SK-N-SH treated with all-trans-retinoic acid at 6 μM for 48 hours (cell line): ENCODE data around the gene OR6P1.

Experiments
- ATAC-seq: fragments of 200-7000 bp; cut with Tn5 transposase; 3 replicates; pipeline ENCODE4 v1.9.1; 2020; ENCODE audit warnings: mild to moderate bottlenecking, moderate library complexity
- ARNTL ChIP-seq: fragments of 450-650 bp; formaldehyde crosslinking; IDR thresholded peaks from 2 replicates; pipeline ENCODE4 v1.5.0; 2020; ENCODE audit warnings: low read depth, mild to moderate bottlenecking, moderate library complexity, borderline replicate concordance
- BACH2 ChIP-seq: fragments of 250-450 bp; sonication (Bioruptor Pico); IDR thresholded peaks from 2 replicates; pipeline ENCODE4 v1.9.0; 2021; ENCODE audit warnings: mild to moderate bottlenecking, borderline replicate concordance
- CSDC2 ChIP-seq: fragments of 250-450 bp; sonication (Bioruptor Pico); IDR thresholded peaks from 2 replicates; pipeline ENCODE4 v1.5.0; 2020; ENCODE audit warnings: mild to moderate bottlenecking, moderate library complexity
- GLIS3 ChIP-seq: fragments of 250-450 bp; sonication (Bioruptor Pico); IDR thresholded peaks from 2 replicates; pipeline ENCODE4 v1.5.0; 2020; ENCODE audit warnings: mild to moderate bottlenecking, moderate library complexity
- ISL1 ChIP-seq: fragments of 250-450 bp; sonication (Bioruptor Pico); IDR thresholded peaks from 2 replicates; pipeline ENCODE4 v2.1.2; 2022; ENCODE audit warnings: mild to moderate bottlenecking, moderate library complexity
- OSR1 ChIP-seq: fragments of 250-450 bp; sonication (Bioruptor Pico); IDR thresholded peaks from 2 replicates; pipeline ENCODE4 v1.8.0; 2022; ENCODE audit warnings: moderate library complexity, mild to moderate bottlenecking, inconsistent platforms
- PPARA ChIP-seq: fragments of 250-450 bp; sonication (Bioruptor Pico); IDR thresholded peaks from 2 replicates; pipeline ENCODE4 v1.5.0; 2020; ENCODE audit warnings: mild to moderate bottlenecking, borderline replicate concordance
- RARB ChIP-seq: fragments of 250-450 bp; sonication (Bioruptor Pico); IDR thresholded peaks from 2 replicates; pipeline ENCODE4 v1.8.0; 2021; ENCODE audit warnings: mild to moderate bottlenecking, moderate library complexity
- SNAI2 ChIP-seq: fragments of 250-450 bp; sonication (Bioruptor Pico); IDR thresholded peaks from 2 replicates; pipeline ENCODE4 v1.5.0; 2020; ENCODE audit warnings: mild to moderate bottlenecking, moderate library complexity
- TCF4 ChIP-seq: fragments of 250-450 bp; sonication (Bioruptor Pico); IDR thresholded peaks from 2 replicates; pipeline ENCODE4 v1.8.0; 2021; ENCODE audit warnings: mild to moderate bottlenecking, moderate library complexity, borderline replicate concordance
- ZC3H10 ChIP-seq: fragments of 250-450 bp; sonication (Bioruptor Pico); IDR thresholded peaks from 2 replicates; pipeline ENCODE4 v1.5.1; 2021; ENCODE audit warnings: mild to moderate bottlenecking, moderate library complexity
- ZFP3 ChIP-seq: fragments of 250-450 bp; sonication (Bioruptor Pico); IDR thresholded peaks from 2 replicates; pipeline ENCODE4 v1.5.0; 2020; ENCODE audit warnings: mild to moderate bottlenecking, moderate library complexity
- ZFP30 ChIP-seq: fragments of 450-650 bp; formaldehyde crosslinking; IDR thresholded peaks from 2 replicates; pipeline ENCODE4 v1.5.0; 2022; ENCODE audit warnings: mild to moderate bottlenecking, moderate library complexity
- ZNF565 ChIP-seq: fragments of 450-650 bp; formaldehyde crosslinking; conservative IDR thresholded peaks from 2 replicates; pipeline ENCODE4 v1.5.0; 2020; ENCODE audit warnings: low read depth, mild to moderate bottlenecking, moderate library complexity
- TF ChIP-seq, protein P1 (sequence below): fragments of 250-450 bp; sonication (Bioruptor Pico); IDR thresholded peaks from 2 replicates; pipeline ENCODE4 v1.8.0; 2021; ENCODE audit warnings: low read depth, mild to moderate bottlenecking, moderate library complexity, borderline replicate concordance
- TF ChIP-seq, protein P2 (sequence below): fragments of 250-450 bp; sonication (Bioruptor Pico); IDR thresholded peaks from 2 replicates; pipeline ENCODE4 v1.5.1; 2021; ENCODE audit warnings: mild to moderate bottlenecking, moderate library complexity
- TF ChIP-seq, protein P3 (sequence below): fragments of 250-450 bp; sonication (Bioruptor Pico); IDR thresholded peaks from 2 replicates; pipeline ENCODE4 v1.5.1; 2020; ENCODE audit warnings: low read depth, mild to moderate bottlenecking, moderate library complexity
- TF ChIP-seq, protein P4 (sequence below): fragments of 250-450 bp; sonication (Bioruptor Pico); IDR thresholded peaks from 2 replicates; pipeline ENCODE4 v1.5.0; 2020; ENCODE audit warnings: mild to moderate bottlenecking, moderate library complexity
- TF ChIP-seq, protein P5 (sequence below): fragments of 250-450 bp; sonication (Bioruptor Pico); IDR thresholded peaks from 2 replicates; pipeline ENCODE4 v1.8.0; 2020; ENCODE audit warnings: mild to moderate bottlenecking, moderate library complexity, borderline replicate concordance

Gene OR6P1

DNA sequence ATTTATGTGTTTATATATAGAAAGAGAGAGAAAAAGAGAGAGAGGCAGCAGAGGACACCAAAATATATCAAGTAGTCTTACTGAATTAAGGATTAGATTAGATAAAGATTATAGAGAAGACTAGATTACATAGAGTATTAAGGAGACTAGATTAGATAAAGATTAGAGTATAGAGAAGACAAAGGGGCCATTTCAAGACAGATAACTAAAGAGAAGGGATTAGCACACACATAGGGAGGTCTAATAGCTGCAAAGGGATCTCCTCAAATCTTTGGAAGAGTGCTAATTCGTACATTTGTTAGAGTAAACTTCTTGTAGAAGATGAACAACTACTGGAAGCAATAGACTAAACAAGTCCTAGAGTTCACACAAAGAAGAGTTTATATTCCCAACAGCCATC lies 50.4 kb downstream of the OR6P1 start:
- ATAC-seq = no peak
- TF ChIP-seq PPARA (no peak), ZC3H10 (CRISPR knock-in tag) (no peak), ZFP3 (no peak), OSR1 (CRISPR knock-in tag) (no peak), GLIS3 (CRISPR knock-in tag) (no peak), ZFP30 (no peak), BACH2 (CRISPR knock-in tag) (no peak), ARNTL (CRISPR knock-in tag) (no peak), CSDC2 (CRISPR knock-in tag) (no peak), RARB (CRISPR knock-in tag) (no peak), SNAI2 (CRISPR knock-in tag) (no peak), TCF4 (CRISPR knock-in tag) (no peak), ISL1 (CRISPR knock-in tag) (no peak), ZNF565 (no peak)
- TF ChIP-seq, protein P1, sequence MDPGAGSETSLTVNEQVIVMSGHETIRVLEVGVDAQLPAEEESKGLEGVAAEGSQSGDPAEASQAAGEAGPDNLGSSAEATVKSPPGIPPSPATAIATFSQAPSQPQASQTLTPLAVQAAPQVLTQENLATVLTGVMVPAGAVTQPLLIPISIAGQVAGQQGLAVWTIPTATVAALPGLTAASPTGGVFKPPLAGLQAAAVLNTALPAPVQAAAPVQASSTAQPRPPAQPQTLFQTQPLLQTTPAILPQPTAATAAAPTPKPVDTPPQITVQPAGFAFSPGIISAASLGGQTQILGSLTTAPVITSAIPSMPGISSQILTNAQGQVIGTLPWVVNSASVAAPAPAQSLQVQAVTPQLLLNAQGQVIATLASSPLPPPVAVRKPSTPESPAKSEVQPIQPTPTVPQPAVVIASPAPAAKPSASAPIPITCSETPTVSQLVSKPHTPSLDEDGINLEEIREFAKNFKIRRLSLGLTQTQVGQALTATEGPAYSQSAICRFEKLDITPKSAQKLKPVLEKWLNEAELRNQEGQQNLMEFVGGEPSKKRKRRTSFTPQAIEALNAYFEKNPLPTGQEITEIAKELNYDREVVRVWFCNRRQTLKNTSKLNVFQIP (CRISPR knock-in tag) = no peak
- TF ChIP-seq, protein P2, sequence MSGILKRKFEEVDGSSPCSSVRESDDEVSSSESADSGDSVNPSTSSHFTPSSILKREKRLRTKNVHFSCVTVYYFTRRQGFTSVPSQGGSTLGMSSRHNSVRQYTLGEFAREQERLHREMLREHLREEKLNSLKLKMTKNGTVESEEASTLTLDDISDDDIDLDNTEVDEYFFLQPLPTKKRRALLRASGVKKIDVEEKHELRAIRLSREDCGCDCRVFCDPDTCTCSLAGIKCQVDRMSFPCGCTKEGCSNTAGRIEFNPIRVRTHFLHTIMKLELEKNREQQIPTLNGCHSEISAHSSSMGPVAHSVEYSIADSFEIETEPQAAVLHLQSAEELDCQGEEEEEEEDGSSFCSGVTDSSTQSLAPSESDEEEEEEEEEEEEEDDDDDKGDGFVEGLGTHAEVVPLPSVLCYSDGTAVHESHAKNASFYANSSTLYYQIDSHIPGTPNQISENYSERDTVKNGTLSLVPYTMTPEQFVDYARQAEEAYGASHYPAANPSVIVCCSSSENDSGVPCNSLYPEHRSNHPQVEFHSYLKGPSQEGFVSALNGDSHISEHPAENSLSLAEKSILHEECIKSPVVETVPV (CRISPR knock-in tag) = no peak
- TF ChIP-seq, protein P3, sequence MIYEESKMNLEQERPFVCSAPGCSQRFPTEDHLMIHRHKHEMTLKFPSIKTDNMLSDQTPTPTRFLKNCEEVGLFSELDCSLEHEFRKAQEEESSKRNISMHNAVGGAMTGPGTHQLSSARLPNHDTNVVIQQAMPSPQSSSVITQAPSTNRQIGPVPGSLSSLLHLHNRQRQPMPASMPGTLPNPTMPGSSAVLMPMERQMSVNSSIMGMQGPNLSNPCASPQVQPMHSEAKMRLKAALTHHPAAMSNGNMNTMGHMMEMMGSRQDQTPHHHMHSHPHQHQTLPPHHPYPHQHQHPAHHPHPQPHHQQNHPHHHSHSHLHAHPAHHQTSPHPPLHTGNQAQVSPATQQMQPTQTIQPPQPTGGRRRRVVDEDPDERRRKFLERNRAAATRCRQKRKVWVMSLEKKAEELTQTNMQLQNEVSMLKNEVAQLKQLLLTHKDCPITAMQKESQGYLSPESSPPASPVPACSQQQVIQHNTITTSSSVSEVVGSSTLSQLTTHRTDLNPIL (CRISPR knock-in tag) = no peak
- TF ChIP-seq, protein P4, sequence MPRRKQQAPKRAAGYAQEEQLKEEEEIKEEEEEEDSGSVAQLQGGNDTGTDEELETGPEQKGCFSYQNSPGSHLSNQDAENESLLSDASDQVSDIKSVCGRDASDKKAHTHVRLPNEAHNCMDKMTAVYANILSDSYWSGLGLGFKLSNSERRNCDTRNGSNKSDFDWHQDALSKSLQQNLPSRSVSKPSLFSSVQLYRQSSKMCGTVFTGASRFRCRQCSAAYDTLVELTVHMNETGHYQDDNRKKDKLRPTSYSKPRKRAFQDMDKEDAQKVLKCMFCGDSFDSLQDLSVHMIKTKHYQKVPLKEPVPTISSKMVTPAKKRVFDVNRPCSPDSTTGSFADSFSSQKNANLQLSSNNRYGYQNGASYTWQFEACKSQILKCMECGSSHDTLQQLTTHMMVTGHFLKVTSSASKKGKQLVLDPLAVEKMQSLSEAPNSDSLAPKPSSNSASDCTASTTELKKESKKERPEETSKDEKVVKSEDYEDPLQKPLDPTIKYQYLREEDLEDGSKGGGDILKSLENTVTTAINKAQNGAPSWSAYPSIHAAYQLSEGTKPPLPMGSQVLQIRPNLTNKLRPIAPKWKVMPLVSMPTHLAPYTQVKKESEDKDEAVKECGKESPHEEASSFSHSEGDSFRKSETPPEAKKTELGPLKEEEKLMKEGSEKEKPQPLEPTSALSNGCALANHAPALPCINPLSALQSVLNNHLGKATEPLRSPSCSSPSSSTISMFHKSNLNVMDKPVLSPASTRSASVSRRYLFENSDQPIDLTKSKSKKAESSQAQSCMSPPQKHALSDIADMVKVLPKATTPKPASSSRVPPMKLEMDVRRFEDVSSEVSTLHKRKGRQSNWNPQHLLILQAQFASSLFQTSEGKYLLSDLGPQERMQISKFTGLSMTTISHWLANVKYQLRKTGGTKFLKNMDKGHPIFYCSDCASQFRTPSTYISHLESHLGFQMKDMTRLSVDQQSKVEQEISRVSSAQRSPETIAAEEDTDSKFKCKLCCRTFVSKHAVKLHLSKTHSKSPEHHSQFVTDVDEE (CRISPR knock-in tag) = no peak
- TF ChIP-seq, protein P5, sequence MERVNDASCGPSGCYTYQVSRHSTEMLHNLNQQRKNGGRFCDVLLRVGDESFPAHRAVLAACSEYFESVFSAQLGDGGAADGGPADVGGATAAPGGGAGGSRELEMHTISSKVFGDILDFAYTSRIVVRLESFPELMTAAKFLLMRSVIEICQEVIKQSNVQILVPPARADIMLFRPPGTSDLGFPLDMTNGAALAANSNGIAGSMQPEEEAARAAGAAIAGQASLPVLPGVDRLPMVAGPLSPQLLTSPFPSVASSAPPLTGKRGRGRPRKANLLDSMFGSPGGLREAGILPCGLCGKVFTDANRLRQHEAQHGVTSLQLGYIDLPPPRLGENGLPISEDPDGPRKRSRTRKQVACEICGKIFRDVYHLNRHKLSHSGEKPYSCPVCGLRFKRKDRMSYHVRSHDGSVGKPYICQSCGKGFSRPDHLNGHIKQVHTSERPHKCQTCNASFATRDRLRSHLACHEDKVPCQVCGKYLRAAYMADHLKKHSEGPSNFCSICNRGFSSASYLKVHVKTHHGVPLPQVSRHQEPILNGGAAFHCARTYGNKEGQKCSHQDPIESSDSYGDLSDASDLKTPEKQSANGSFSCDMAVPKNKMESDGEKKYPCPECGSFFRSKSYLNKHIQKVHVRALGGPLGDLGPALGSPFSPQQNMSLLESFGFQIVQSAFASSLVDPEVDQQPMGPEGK (CRISPR knock-in tag) = no peak

DNA sequence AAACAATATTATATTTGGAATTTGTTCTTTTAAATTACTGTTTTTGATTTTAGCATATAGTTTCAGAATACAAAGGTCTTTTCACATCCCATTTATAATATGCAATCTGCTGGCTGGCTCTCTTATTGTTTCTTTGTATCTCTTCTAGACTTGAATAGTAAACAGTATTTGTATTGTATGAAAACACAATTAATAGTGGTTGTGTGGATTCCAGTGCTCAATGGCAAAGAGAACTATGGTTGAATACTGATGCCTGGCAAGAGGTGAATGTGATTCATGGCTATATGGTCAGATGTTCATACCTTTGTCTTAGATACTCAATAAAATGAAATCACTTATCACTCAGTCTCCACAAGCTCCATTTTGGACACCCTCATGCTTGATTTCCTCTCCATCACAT lies 53.4 kb downstream of the OR6P1 start:
- no peak for ATAC-seq
- TF ChIP-seq ARNTL (CRISPR knock-in tag) (no peak), ISL1 (CRISPR knock-in tag) (no peak)
